ENCODE measurements around the gene ZNF764. TPM values are rescaled to one million over a fixed set of nuclear protein-coding genes. Genes with fewer than 3 reads are reported as not detected.
A peak's percentile ranks its signal among the peaks of the same experiment; 100 is the strongest.

Gene ZNF764
- total RNA-seq (2022) (16.5 and 16.7 TPM in 2 replicates), Bru-seq, nascent RNA (percentile 71 among the genes with signal in this experiment), BruChase-seq, experiment 1, labeled RNA remaining after a 6-hour chase (percentile 84 among the genes with signal in this experiment), BruChase-seq, experiment 2, labeled RNA remaining after a 2-hour chase (percentile 91 among the genes with signal in this experiment)
- long read RNA-seq, partial matches to known transcripts, result 0 of 10 reads
- long read RNA-seq, other reads (novel, unspliced or antisense), result 4 of 10 reads

DNA sequence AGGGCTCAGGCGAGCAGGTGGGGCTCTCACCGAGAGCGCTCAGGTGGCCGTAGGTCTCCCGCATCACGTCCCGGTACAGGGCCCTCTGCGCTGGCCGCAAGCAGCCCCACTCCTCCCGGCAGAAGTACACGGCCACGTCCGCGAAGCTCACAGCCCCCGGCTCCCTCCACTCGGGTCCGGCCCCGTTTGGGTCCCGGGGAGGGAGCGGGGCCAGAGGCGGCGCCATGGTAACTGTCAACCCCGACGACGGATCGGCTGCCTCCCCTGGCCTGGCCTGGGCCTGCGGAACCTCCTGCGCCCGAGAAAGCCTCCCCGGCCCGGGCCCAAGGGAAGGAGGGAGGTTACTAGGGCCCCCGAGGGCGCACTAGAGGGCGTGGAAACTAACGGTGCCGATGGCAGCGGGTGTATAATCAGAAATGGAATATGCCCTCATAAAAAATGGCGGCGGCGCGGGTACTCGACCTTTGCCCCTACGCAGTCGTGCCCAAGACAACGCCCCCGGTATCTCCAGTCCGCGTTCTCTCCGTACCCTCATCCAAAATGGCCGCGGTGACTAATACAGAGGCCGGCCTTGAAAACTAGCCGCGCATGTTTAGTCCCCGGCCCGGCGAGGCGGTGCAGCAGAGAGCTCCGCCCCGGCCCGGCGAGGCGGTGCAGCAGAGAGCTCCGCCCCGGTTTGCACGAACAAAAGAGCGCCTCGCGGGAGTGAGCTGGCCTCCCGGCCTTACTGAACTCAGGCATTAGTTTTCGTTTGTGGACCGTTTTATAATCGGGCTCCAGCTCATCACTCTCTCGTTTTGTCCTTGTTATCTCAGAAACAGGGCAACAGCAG lies at the start of gene ZNF764:
Gene ZNF764 (minus strand): TSS at position 418 of the 832 bp plus-strand sequence. CDS start 192 bp downstream, at position 226.
- Mint-ChIP-seq H3K36me3 (ENCODE audit: insufficient read depth, unreplicated experiment) (peaks cover 60% of the 10 kb centered on the region), H3K4me3 (ENCODE audit: low read depth, unreplicated experiment) (peak within 1 kb of the TSS; percentile 90), H3K4me1 (ENCODE audit: low read depth, unreplicated experiment) (peaks cover 20% of the 10 kb centered on the region), H3K27ac (ENCODE audit: unreplicated experiment) (peak within 1 kb of the TSS; percentile 79), H3K27me3 (ENCODE audit: unreplicated experiment) (no peaks in the 10 kb centered on the region), H3K9me3 (ENCODE audit: low read depth, unreplicated experiment) (no peaks in the 10 kb centered on the region)
- TF ChIP-seq, protein P1, sequence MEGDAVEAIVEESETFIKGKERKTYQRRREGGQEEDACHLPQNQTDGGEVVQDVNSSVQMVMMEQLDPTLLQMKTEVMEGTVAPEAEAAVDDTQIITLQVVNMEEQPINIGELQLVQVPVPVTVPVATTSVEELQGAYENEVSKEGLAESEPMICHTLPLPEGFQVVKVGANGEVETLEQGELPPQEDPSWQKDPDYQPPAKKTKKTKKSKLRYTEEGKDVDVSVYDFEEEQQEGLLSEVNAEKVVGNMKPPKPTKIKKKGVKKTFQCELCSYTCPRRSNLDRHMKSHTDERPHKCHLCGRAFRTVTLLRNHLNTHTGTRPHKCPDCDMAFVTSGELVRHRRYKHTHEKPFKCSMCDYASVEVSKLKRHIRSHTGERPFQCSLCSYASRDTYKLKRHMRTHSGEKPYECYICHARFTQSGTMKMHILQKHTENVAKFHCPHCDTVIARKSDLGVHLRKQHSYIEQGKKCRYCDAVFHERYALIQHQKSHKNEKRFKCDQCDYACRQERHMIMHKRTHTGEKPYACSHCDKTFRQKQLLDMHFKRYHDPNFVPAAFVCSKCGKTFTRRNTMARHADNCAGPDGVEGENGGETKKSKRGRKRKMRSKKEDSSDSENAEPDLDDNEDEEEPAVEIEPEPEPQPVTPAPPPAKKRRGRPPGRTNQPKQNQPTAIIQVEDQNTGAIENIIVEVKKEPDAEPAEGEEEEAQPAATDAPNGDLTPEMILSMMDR (IDR thresholded peaks at IDR 0.05; ENCODE audit: unreplicated experiment), result no peak
- BruUV-seq (replicated peaks), result no TSS peak
- intact Hi-C loops (cut with micrococcal nuclease; ENCODE audit: unreplicated experiment), result loop anchor here (1.0 kb wide), 1 partner anchor 13 kb away; the partner anchor contains the start of gene ZNF688
- DNase-seq, result peak; percentile 98
- CTCF ChIA-PET, result interaction anchor here (0.5 to 1.9 kb wide), 17 partner anchors 12 to 651 kb away, joined by 3 to 23 read pairs (median 3); partner anchors contain the start of genes DCTPP1, ZNF48, ZNF688 and ZNF689

DNA sequence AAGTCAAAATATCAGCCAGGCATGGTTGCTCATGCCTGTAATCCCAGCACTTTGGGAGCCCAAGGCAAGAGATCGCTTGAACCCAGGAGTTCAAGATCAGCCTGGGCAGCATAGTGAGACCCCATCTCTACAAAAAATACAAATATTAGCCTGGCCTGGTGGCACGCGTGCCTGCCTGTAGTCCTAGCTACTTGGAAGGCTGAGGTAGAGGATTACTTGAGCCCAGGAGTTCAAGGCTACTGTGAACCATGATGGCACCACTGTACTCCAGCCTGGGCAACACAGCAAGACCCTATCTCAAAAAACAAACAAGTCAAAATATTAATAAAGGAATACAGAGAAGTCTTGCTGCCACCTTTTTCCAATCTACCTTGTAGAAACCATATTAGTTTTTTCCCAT lies 47.8 kb upstream of the ZNF764 start:
- no peak for DNase-seq
- CTCF ChIA-PET, result interaction anchor here (1.1 kb wide), 1 partner anchor 9 kb away, joined by 4 read pairs; no protein-coding TSS in a partner anchor
- BruUV-seq (replicated peaks), result no TSS peak
- H3K27me3 Mint-ChIP-seq (ENCODE audit: unreplicated experiment), result no peaks in the 10 kb centered on the region
- H3K27ac Mint-ChIP-seq (ENCODE audit: unreplicated experiment), result no peak overlapping the region
- H3K4me3 Mint-ChIP-seq (ENCODE audit: low read depth, unreplicated experiment), result no peak overlapping the region
- H3K36me3 Mint-ChIP-seq (ENCODE audit: insufficient read depth, unreplicated experiment), result peaks cover 82% of the 10 kb centered on the region
- H3K4me1 Mint-ChIP-seq (ENCODE audit: low read depth, unreplicated experiment), result no peaks in the 10 kb centered on the region
- intact Hi-C loops (cut with micrococcal nuclease; ENCODE audit: unreplicated experiment), result no loop called here
- no peaks in the 10 kb centered on the region for H3K9me3 Mint-ChIP-seq (ENCODE audit: low read depth, unreplicated experiment)
- TF ChIP-seq, protein P1 (IDR thresholded peaks at IDR 0.05; ENCODE audit: unreplicated experiment), result no peak

GRCh38 chr16:30605158-30605557 lies 47.0 kb upstream of the ZNF764 start:
- no peak overlapping the region for H3K4me3 Mint-ChIP-seq (ENCODE audit: low read depth, unreplicated experiment)
- no peaks in the 10 kb centered on the region for H3K4me1 Mint-ChIP-seq (ENCODE audit: low read depth, unreplicated experiment)
- peaks cover 77% of the 10 kb centered on the region for H3K36me3 Mint-ChIP-seq (ENCODE audit: insufficient read depth, unreplicated experiment)
- no TSS peak for BruUV-seq (replicated peaks)
- no peak overlapping the region for H3K27ac Mint-ChIP-seq (ENCODE audit: unreplicated experiment)
- intact Hi-C loops (cut with micrococcal nuclease; ENCODE audit: unreplicated experiment), result no loop called here
- TF ChIP-seq, protein P1 (IDR thresholded peaks at IDR 0.05; ENCODE audit: unreplicated experiment), result no peak
- DNase-seq, result no peak
- no peaks in the 10 kb centered on the region for H3K27me3 Mint-ChIP-seq (ENCODE audit: unreplicated experiment)
- CTCF ChIA-PET, result interaction anchor here (0.5 kb wide), 1 partner anchor 9 kb away, joined by 3 read pairs; no protein-coding TSS in a partner anchor
- peaks cover 2% of the 10 kb centered on the region for H3K9me3 Mint-ChIP-seq (ENCODE audit: low read depth, unreplicated experiment)

GRCh38 chr16:30604316-30604947 lies 46.3 kb upstream of the ZNF764 start:
- TF ChIP-seq, protein P1 (IDR thresholded peaks at IDR 0.05; ENCODE audit: unreplicated experiment), result no peak
- no peak overlapping the region for H3K27ac Mint-ChIP-seq (ENCODE audit: unreplicated experiment)
- H3K36me3 Mint-ChIP-seq (ENCODE audit: insufficient read depth, unreplicated experiment), result peaks cover 70% of the 10 kb centered on the region

More at GRCh38 chr16:30604316-30604947, 46.3 kb upstream of the ZNF764 start:
- H3K27me3 Mint-ChIP-seq (ENCODE audit: unreplicated experiment), result no peaks in the 10 kb centered on the region
- no peaks in the 10 kb centered on the region for H3K4me1 Mint-ChIP-seq (ENCODE audit: low read depth, unreplicated experiment)
- intact Hi-C loops (cut with micrococcal nuclease; ENCODE audit: unreplicated experiment), result no loop called here
- no peak overlapping the region for H3K4me3 Mint-ChIP-seq (ENCODE audit: low read depth, unreplicated experiment)
- DNase-seq, result no peak
- BruUV-seq (replicated peaks), result no TSS peak
- H3K9me3 Mint-ChIP-seq (ENCODE audit: low read depth, unreplicated experiment), result peaks cover 2% of the 10 kb centered on the region
- CTCF ChIA-PET, result no interaction called here

Data from Calu3 (cell line).